Ecto neural progenitor cell (in vitro differentiated cells): ENCODE measurements around the gene SSTR3.

Source experiments
- DNase-seq: peaks from one replicate; pipeline ENCODE4 v3.0.0-alpha.2; 2018; ENCODE audit warnings: low spot score

The SSTR3 gene

DNA sequence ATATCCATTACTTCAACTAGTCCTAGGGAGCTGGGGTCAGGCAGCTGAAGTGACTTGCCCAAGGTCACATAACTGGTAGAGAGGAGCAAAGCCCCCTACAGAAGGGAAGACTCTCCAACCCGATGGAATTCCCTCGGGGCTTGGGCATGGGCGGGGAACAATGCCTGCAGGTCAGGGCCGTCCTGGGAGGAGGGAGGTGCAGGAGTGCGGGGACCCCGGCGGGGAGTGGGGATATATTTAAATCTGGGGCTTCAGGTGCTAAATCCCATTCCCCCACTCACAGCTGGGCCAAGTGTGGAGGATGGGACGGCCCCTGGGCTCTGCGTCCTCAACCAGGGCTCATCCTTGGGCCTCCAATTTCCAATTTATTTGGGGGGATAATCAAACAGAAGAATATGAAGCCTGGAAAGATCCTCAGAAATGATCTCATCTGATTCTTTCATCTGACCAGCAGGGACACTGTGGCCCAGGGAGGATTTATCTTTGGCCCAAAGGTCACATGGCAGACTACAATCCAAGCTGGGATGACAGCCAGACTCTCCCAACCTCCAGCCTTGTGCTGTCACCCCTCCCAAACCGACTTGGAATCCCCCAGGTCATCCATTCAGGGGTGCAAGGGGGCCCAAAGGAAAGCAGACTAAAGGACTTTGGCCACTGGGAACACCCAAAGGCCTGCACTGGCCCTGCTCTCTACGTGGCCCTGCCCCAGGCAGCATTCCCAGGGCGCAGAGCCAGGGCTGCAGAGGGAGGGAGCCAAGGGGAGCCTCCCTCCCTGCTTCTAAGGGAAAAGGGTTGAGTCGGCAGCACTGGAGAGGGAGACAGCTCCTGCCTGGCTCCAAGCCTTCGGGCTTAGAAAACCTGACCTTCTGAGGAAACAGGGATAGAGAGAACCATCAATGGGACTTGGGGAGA is 15.5 kb downstream of the SSTR3 start:
- DNase-seq: no peak

DNA sequence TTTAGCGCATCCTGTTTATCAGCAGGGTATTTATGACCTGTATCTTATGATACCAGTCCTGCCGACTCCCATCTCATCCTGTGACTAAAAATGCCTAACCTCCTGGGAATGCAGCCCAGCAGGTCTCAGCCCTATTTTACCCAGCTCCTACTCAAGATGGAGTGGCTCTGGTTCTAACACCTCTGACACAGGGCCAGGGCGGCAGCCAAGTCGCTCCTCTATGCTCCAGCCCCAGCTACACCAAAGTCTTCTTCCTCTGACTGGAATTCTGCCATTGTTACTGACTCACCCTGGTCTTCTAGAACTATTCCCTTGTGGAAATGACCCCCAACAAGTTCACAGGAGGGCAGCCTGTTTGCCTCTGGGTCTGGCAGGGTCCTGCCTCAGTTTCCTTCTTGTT is 16.4 kb downstream of the SSTR3 start:
- no peak for DNase-seq

DNA sequence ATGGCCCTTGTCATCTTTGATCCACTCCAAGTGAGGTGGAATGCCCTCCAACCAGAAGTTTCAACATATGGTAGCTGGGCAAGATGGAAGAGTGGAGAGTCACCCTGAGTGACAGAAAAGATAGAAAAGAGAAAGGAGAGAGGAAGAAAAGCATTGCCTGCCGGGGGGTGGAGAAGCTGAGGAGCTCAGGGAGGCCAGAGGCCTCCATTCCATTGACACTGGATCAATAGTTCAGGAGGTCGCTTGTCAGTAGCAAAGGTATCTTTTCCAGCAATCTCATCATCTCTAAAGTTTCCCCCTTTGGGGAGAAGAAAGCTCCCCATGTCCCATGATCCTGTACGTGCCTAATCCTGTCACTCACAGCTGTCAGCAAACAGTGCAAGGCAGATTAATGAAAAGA is 17.5 kb downstream of the SSTR3 start:
- DNase-seq: no peak

DNA sequence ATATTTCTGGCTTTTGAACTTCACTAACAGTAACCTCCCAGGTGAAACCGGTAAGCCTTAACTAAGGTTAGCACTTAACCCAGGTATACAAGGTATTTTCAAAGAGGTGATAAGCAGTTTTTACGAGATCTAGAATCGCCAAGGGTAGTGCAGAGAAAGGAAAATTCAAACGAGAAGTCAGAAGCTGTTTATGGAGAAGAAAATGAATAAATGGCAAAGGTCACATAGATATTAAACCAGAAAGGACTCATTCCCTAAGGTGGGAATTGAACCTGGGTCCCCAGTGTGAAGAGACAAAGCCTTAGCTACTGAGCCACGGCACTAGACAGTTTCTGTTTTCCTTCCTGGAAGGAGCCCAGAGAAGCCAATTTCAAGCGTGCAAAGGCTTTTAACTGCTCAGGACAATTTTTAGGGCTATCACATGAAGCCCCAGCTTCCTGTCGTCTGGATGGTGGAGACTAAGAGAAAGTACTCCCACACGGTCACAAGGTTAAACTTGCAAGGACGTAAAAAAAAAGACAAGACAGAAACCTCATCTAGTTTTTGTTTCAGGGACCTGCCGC is 18.6 kb downstream of the SSTR3 start:
- no peak for DNase-seq

DNA sequence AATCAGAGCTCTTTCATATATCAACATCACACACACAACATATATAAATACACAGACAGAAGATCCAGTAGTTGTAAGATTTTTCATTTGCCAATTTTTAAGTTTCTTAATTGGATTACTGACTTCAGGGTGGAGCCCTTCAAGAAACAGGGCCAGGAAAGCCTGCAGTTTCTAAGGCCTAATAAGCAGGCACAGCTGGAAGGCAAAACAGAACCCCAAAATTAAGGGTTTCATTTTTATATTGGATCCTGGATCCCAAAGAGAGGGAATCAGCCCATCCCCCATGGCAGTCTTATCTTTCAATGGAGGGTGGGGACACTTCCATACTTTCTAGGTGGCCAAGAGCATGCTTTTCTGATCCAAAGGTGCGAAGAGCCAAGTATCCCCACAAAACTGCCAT is 19.5 kb downstream of the SSTR3 start:
- DNase-seq: no peak

DNA sequence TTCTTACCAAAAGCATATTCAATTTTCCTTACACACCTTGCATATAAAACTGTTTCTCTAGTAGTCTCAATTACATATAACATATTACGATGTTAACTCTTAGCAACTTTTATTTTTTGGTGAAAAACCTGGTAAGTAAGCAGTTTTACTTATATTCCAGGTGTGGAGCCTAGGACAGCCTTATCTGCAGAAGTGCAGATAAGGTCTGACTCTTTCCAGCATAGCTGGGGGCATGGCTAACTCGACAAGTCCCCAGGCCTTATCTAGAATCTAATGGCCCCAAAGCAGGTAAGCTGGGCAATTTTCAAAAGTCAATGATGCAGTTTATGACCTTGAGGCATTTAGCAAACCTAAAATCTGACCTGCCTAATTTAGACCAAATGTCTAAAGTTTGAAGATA is 20.1 kb downstream of the SSTR3 start:
- DNase-seq: no peak

DNA sequence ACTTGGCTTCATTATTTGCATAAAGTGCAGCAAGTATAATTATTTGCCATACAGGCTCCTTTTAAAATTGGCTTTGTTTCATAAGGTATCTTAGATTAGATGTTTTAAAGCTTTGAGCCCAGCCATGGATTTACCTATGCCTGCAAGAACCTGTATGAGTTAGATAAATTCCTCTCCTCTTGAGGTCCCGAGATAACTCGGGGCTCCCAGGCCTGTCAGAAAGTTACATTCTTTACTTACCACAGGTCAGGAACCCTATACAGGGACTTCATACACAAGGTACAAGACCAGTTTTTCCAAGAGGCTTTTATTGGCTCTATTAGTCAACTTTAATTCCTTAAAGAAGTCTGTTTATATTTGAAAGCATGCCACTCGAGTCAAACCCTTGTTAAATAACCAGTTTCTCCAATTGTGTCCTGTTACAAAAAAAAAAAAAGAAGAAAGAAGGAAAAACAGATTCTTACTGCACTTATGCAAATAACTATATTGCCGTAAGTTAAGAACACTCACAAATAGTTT is 22.0 kb downstream of the SSTR3 start:
- no peak for DNase-seq

DNA sequence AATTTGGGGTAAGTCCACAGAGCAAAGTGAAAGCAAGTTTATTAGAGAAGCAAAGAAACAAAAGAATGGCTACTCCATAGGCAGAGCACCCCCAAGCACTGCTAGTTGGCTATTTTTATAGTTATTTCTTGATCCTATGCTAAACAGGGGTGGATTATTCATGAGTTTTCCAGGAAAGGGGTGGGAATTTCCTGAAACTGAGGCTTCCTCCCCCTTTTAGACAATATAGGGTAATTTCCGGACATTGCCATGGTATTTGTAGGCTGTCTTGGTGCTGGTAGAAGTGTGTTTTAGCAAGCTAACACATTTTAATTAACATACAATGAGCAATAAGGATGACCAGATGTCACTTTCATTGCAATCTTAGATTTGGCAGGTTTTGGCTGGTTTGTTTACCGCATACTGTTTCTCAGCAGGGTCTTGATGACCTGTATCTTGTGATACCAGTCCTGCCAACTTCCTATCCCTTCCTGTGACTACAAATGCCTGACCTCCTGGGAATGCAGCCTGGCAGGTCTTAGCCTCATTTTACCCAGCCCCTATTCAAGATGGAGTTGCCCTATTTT is 23.3 kb downstream of the SSTR3 start:
- no peak for DNase-seq

DNA sequence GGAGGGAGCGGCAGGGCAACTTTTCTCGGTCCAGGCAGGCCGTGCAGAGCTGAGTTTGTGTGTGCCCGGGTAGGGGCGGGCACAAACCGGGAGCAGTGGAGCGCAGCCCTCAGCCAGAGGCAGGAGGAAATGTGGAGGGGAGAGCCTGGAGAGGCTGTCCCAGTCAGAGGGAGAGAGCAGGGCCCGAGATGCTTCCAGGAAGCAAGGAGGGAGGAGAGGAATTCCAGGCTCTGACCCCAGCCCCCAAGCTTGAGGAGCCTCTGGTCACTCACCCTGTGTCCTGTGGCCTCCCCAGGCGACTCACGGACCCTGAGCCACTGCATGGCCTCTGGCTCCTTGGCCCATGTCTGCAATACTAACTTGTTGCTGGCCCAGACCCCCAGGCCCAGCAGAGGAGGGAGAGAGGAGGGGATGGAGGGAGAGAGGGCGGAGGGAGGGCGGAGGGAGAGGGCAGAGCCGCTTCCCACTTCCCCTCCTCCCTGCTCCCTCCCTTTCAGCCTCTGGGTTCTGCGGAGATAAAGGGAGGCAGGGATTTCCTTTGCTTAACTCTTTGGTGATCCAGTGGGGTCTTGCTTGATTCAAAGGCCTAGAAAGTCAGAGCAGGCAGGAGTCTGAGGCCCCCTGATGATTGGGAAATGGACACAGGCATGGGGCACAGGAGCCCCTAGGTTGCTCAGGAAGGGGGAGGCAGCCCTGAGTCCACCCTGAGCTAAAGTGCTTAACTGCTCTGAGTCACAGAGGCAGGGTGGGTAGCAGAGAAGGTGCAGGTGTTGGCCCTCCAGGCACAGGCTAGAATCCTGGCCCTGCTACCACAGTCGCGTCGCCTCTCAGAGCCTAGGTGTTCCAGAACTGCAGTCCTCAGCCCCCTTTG is 24.2 kb downstream of the SSTR3 start, which contains the start of gene C1QTNF6:
TSS of gene C1QTNF6 (minus strand) at position 357 of the 871 bp plus-strand sequence. CDS start at position 323, 34 bp downstream.
- peak; percentile 84 for DNase-seq

DNA sequence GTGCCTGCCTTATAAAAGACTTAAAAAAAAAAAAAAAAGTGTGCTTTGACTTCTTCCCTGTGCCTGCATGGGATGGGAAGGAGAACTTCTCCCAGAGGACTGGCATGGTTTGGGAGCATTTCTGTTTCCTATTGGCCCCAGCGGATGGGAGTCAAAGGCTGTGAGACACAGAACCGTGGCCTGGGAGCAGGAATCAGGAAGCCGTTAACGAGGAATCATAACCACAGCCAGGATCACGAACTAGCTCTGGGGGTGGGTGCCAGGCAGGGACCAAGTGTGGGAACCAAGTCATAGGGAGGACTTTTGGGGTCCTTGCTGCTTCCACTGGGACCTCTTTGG is 24.8 kb downstream of the SSTR3 start:
- no peak for DNase-seq

DNA sequence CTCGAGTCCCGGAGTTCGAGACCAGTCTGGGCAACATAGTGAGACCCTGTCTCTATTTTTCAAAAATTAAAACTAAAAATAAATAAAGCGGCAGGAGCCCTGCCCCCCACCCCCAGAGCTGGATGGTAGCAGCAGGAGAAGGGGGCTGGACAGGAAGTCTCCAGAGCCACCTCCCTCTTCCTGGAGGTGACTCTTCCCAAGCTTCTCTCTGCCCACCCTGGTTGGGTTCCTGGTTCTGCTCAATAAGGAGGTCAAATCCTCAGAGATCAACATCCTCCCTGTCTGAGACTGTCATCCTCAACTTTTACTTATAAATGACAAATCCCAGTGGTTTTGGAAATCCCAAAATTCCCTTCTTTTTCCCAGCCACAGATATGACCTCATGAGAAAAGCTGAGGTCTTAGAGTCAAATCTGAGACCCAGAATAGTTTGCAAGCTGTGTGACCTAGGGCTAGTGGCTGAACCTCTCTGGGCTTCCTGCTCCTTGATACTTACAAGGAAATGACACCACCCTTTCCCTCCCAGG is 25.2 kb downstream of the SSTR3 start:
- DNase-seq: no peak

DNA sequence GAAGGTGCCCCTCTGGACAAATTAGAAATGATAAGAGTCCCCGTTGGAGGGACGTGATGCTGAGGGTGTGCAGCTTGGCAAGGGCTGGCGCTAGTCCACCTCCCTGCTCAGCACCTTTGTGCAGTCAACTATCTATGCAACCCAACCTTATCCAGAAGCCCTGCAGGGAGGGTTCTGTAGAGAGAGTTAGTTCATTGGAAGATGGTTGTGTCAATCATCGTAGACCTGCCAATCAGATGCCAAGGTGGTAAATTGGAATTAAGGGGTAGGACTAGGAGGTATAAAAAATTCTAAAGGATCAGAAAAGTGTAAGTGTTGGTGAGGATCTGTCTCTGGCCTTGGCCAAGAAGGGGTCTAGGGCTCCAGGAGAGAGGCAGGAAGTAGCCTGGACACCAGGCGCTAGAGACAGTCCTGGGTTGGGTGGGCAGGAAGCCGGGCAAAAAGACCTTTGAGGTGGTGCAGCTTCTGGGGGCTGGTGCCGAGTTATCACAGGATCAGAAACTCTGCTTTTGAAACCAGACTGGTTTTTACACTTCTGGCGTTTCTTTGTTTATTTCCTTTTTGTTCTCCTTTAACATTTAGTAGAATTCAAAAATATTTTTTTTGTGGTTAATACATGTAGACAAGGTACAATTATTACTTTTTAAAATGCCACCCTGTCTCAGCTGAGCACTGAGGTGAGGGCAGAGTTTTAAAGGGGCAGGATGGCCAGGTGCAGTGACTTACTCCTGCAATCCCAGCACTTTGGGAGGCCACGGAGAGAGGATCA is 25.9 kb downstream of the SSTR3 start:
- no peak for DNase-seq

DNA sequence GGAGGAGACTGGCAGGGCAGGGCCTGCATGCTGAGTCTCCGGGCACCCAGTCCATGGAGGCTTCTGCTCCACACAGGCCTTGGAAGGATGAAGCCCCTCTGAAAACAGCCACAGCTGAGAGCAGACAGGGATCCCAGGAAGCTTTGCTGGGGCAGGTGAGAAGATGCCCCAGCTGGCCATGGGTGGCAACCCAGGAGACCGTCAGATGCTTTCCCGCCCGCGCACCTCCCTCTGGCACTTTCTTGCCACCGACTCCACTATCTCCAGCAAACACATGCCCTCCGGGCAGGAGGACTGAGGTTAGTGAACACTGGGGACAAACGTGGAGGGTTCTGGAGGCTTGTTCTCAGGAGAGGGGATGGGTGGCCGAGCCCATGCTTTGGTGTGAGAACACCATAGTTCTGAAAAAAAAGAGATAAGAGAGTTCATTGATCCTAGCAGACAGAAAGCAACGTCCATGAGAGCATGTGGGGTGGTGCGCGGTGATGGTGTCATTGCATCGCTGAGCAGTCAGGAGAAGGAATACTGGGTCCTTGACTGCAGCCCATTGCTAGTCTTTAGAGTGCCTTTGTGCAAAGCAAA is 26.5 kb downstream of the SSTR3 start:
- no peak for DNase-seq

DNA sequence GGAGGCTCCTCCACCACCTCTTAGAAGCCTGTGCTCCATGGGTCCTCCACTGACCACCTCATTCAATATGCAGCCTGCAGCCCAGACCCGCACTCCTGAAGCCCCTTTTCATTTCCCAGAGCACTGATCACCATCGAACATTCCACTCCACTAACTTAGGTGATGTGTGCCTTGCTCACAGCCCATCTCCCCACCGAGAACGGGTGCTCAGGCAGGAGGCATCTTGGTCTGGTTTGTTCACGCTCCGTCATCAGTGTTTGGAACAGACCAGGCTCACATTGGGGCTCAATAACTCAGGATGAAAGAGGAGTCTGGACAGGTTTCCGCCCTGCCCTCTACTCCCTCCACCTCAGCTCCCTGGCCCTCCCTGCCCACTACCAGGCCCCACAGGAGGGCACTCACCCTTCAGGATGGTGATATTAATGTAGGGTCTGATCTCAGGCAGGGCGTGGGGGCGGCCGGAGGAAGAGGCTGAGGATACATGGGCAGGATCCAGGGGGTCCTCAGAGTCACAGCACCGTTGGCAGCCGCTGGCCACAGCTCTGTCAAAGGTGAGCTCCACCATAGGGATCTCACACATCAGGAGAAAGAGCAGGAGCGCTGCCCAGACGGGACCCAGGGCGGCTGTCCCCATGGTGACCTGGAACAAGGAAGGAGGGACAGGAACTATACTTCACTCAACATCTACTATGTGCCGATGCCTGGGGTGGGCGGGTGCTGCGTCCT is 27.3 kb downstream of the SSTR3 start:
- DNase-seq: no peak

DNA sequence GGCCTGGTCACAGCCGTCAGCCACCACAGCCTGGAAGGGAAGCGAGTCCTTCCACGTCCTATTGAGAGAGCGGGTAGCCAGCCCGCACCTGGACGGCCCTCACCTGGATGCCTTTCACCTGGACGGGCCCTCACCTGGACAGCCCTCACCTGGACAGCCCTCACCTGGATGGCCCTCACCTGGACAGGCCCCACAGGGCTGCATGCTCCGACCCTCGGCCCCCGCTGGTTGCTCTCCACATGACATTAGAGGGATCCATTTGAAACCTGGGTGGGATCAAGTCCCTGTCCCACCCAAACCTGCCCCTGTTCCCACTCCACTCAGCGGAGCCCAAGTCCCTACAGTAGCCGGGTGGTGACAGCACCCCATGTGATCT is 27.9 kb downstream of the SSTR3 start:
- no peak for DNase-seq

DNA sequence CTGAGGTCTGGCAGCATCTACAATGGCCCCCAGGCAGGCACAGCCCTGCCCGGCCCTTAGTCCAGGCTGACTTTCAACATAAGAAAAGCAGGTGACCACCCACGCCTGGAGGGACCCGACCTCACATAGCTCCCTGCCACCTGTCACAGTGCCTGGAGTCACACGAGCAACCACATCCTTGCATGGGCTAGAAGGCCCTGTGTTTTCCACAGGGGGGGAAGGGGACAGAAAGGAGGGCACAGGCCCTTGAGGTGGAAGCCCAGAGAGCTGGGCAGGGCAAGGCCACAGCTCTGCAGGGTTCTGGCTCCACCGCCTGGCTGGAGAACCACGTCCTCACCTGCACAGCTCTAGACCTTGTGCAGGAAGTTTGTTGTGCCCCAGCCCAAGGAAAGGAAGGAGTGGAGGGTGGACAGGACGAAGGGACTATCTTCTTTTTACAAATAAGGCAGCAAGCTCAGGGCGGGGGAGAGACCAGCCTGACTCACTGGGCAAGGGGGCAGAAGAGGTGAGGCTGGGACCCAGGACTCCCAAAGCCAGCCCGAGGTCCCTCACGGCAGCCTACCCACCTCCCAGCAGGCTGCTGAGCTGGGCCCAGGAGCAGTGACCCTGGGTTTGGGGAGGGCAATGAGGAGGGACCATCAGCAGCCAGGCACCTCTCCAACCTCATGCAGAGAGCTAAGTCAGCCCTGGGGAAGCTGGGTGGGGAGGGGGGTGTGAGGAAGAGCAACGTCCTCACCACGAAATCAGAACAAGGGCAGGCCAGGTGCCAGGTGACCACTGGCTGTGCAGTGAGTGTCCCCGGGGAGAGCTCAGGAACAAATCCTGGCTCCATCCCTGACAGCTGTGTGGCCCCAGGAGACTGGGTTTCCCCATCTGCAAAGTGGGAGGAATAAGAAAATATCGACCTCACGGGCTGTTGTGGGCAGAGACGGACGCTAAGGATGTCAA is 28.6 kb downstream of the SSTR3 start:
- DNase-seq: no peak

DNA sequence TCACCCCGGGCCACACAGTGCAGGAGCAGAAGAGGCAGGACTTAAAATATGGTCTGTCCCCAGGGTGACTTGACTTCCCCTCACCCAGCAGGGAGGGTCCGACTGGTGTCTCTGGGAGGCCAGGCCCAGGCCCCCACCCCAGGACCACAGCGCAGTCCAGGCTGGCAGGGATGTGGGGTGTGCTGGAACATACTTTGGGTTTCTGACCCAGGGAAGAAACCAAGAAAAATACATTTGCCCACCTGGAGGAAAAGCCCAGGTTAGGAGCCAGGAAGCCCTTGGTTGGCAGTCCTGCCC is 29.4 kb downstream of the SSTR3 start:
- DNase-seq: no peak

DNA sequence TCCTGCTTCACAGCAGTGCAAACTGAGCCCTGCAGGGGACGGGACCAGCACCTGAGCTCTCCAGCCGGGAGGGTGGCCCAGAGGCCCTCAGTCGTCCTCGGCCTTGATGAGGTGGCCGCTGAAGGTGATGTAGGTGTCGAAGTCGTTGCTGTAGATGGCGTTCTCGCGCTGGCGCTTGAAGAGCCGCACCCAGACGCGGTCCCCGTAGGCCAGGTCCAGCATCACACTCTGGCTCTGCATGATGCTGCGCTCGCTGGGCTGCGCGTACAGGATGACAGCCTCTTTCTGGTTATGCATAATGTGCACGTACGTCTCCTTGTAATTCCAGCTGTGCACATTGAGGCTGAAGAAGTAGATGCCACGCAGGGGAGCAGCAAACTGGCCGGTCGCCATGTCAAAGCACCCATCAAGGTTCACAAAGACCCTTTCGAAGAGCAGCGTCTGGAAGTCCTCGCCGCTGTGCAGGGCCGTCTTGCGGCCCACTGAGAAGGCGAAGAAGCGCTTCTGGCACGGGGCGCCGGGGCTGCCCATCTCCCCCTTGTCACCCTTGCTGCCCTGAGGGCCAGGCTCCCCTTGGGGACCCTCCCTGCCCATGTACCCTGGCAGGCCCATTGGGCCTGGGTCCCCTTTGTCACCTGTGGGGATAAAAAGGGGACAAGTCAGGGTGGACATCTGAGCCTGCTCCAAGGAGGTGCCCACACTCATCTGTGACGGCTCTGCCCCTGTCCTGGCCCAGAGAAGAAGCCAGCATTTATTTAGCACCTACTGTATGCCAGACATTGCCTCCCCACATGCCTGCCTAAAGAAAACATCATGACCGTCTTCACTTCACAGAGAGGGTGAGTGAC is 30.0 kb downstream of the SSTR3 start:
- DNase-seq: no peak
